Activated T-cell treated with anti-CD3 and anti-CD28 coated beads, Interleukin-2, amount 50 U/mL, for 24 hours (primary cell): ENCODE measurements around the gene TMX2.

ENCODE experiments used
- DNase-seq: peaks from one replicate; pipeline ENCODE4 v3.0.0-alpha.2; 2020
- H3K27ac Mint-ChIP-seq: 2 replicates; pipeline ENCODE4 v1.8.0; 2020; ENCODE audit warnings: mild to moderate bottlenecking, mixed read lengths
- H3K27me3 Mint-ChIP-seq: 2 replicates; pipeline ENCODE4 v1.8.0; 2020; ENCODE audit warnings: mixed read lengths
- H3K36me3 Mint-ChIP-seq: 2 replicates; pipeline ENCODE4 v1.8.0; 2020; ENCODE audit warnings: low read depth, mixed read lengths
- H3K4me1 Mint-ChIP-seq: 2 replicates; pipeline ENCODE4 v1.8.0; 2020; ENCODE audit warnings: low read depth, mixed read lengths
- H3K4me3 Mint-ChIP-seq: 2 replicates; pipeline ENCODE4 v1.8.0; 2020; ENCODE audit warnings: mild to moderate bottlenecking, moderate library complexity, mixed read lengths
- H3K9me3 Mint-ChIP-seq: 2 replicates; pipeline ENCODE4 v1.8.0; 2020; ENCODE audit warnings: mixed read lengths

TMX2 gene

DNA sequence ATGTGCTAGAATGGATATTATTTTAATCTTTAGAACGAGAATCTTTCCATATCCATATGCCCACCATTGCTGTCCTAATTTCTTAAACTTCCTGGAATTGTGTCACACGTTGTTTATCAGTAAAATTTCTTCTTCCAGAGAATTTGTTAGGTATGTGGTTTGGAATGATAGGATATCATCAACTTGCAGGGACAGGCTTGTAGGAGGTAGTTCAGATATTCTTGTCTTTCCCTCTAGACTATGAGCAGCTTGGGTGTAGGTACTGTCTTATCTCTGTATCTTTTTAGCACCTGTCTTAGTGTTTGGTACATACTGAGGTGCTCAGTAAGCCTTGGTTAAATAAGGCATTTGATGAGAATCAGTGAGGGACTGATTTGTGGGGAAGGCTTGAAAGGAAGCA, 52.6 kb downstream of the TMX2 start:
- DNase-seq: no peak
- no peaks in the 10 kb centered on the region for H3K27me3 Mint-ChIP-seq
- no peaks in the 10 kb centered on the region for H3K9me3 Mint-ChIP-seq
- no peak overlapping the region for H3K4me3 Mint-ChIP-seq
- peaks cover 3% of the 10 kb centered on the region for H3K36me3 Mint-ChIP-seq
- no peak overlapping the region for H3K27ac Mint-ChIP-seq
- H3K4me1 Mint-ChIP-seq: peaks cover 22% of the 10 kb centered on the region

DNA sequence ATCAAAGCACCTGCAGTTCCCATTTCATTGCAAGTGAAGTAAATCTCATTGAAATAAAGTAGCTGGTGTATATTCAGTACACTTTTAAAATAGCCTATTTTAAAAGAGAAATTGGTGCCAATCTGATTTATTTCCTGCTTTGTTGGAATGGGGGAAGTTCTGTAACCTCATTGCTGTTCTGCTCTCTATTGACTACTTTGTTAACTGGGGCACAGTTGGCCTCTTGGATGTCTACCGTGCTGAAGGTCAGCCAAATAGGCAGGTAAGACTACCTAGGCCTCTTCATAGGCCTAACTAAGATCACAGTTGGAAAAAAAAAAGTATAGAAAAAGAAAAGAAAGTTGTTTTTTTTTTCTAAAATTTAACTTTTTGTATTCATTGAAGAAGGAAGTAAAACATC, 58.4 kb downstream of the TMX2 start:
- Mint-ChIP-seq H3K36me3 (no peaks in the 10 kb centered on the region), H3K27me3 (no peaks in the 10 kb centered on the region), H3K9me3 (no peaks in the 10 kb centered on the region), H3K4me3 (no peak overlapping the region), H3K4me1 (peaks cover 3% of the 10 kb centered on the region), H3K27ac (no peak overlapping the region)
- no peak for DNase-seq

DNA sequence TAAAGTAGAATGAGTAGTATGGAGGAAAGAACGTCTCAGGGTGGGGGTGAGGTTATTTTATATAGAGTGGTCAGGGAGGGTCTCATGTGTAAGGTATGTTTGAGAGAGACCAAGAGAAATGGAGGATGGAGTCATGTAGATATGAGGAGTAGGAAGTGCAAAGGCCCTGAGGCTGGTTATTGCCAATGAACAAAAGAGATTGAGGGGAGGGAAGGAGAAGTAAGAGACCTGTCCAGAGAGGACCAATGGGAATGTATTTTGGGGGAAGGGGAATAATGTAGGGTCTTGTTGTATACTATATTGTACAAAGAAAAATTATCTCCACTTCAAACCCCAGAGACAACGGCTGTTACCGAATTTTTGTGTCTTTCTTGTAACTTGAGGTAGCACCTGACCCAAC, 59.0 kb downstream of the TMX2 start:
- H3K27ac Mint-ChIP-seq: no peak overlapping the region
- H3K4me1 Mint-ChIP-seq: peaks cover 3% of the 10 kb centered on the region
- no peaks in the 10 kb centered on the region for H3K27me3 Mint-ChIP-seq
- no peaks in the 10 kb centered on the region for H3K36me3 Mint-ChIP-seq
- DNase-seq: no peak
- no peak overlapping the region for H3K4me3 Mint-ChIP-seq
- no peaks in the 10 kb centered on the region for H3K9me3 Mint-ChIP-seq

DNA sequence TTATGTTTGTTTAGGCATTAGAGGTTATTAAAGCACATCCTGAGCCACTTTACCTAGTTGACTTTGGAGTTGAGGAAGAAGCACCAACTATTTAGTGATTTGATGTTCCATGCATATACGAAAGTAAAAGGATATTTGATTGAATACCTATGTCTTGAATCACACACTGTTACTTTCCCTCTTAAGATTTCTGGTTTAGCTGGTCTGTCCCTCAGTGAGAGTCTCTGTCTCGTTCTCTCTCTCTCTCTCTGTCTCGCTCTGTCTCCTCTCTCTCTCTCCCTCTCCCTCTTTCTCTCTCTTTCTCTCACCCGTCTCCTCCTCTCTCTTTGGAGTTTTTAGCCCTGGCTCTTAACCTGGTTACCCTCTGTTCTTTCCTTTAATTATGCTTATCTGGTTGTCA, 60.2 kb downstream of the TMX2 start:
- Mint-ChIP-seq H3K4me1 (peaks cover 3% of the 10 kb centered on the region), H3K9me3 (no peaks in the 10 kb centered on the region), H3K4me3 (no peak overlapping the region), H3K27ac (no peak overlapping the region), H3K36me3 (no peaks in the 10 kb centered on the region), H3K27me3 (no peaks in the 10 kb centered on the region)
- no peak for DNase-seq

DNA sequence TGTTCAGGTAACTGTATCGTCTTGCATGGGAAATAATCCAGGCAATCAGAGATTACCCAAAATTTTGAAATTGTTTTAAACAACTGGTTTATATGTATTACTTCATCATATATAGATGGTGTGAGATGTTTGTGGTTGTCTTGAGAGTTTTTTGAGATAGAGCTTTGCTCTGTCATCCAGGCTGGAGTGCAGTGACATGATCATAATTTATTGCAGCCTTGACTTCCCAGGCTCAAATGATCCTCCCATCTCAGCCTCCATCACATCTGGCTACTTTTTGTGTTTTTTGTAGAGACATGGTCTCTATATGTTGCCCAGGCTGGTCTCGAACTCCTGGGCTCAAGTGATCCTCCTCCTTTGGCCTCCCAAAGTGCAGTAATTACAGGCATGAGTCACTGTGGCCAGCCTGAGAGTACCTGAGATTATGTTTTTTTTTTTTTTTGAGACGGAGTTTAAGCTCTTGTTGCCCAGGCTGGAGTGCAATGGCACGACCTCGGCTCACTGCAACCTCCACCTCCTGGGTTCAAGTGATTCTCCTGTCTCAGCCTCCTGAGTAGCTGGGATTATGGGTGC, 60.7 kb downstream of the TMX2 start:
- Mint-ChIP-seq H3K36me3 (no peaks in the 10 kb centered on the region), H3K4me3 (no peak overlapping the region), H3K27ac (no peak overlapping the region), H3K4me1 (peaks cover 5% of the 10 kb centered on the region), H3K27me3 (no peaks in the 10 kb centered on the region), H3K9me3 (no peaks in the 10 kb centered on the region)
- no peak for DNase-seq

DNA sequence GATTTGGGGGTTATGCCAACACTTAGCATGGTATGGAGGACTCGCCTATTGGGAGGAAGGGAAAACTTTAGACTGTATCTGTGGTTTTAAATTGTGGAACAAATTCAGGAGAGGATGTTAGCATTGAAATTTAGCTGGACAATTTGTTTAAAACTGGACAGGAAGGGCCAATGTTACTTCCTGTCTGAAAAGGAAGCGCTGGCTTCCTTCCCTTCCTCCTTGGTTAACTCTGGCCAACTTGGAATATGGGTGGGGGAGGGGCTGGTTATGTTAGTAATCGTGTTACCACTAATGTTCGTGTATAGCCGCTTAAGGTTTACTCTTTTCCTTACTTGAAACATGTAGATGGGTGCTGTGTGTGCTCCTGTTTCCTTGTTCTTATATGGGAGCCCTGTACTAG, 63.1 kb downstream of the TMX2 start:
- no peaks in the 10 kb centered on the region for H3K9me3 Mint-ChIP-seq
- H3K36me3 Mint-ChIP-seq: no peaks in the 10 kb centered on the region
- peaks cover 17% of the 10 kb centered on the region for H3K4me1 Mint-ChIP-seq
- H3K27me3 Mint-ChIP-seq: no peaks in the 10 kb centered on the region
- no peak overlapping the region for H3K27ac Mint-ChIP-seq
- no peak for DNase-seq
- H3K4me3 Mint-ChIP-seq: no peak overlapping the region

DNA sequence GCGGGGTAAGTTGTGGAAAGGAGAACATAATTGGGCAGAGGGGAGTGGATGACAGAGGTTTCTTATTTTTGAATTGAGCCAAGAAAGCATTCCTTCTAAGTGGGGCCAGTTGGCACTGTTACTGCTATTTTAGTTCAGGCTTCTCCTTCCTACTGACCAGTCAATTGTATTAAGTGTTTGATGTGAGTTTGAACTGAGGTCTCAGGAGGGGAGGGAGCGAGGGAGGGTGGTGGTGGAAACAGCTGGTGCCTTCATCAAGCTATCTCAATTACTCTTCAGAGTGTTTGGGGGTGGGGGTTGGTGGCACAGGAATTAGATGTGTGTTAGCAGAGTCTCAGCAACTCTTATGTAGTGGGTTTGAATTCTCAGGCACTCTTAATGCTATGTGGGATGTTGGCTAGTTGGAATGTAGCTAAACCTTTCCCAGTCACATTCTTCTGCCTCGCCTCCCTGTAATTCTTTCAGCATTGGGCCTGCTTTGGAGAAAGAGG, 63.7 kb downstream of the TMX2 start:
- H3K27ac Mint-ChIP-seq: no peak overlapping the region
- no peaks in the 10 kb centered on the region for H3K36me3 Mint-ChIP-seq
- DNase-seq: no peak
- no peak overlapping the region for H3K4me3 Mint-ChIP-seq
- H3K4me1 Mint-ChIP-seq: peaks cover 17% of the 10 kb centered on the region
- H3K9me3 Mint-ChIP-seq: no peaks in the 10 kb centered on the region
- H3K27me3 Mint-ChIP-seq: no peaks in the 10 kb centered on the region

DNA sequence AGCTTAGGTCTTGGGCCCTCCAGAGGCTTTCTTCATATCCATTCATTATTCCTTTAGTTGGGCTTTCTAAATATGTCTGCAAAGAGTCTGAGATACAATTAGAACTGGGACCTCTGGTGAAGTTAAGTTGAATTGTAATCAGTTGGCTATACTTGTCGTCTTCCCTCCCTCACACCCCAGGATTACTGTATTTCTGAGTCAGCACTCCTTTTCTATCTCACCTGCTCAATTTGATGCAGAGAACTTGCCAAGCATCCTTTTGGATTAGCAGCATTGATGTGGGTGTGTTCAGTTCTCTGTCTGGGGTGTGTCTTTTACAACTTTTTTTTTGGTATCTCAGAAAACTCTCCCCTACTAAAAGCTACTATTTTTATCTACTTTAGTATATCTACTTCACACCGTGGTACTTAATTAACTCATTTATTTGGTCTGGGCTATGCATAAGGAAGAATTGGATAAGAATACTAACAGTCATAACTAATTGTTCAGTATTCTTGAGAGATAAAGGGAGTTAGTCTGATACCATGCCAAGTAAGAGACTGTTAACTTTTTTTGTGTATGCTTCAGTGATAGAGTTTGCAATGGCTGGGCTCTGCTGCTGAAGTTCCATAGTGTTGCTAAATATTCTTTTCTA, 64.3 kb downstream of the TMX2 start:
- no peaks in the 10 kb centered on the region for H3K9me3 Mint-ChIP-seq
- peaks cover 23% of the 10 kb centered on the region for H3K4me1 Mint-ChIP-seq
- H3K27ac Mint-ChIP-seq: no peak overlapping the region
- no peaks in the 10 kb centered on the region for H3K36me3 Mint-ChIP-seq
- no peak for DNase-seq
- no peaks in the 10 kb centered on the region for H3K27me3 Mint-ChIP-seq
- H3K4me3 Mint-ChIP-seq: no peak overlapping the region

DNA sequence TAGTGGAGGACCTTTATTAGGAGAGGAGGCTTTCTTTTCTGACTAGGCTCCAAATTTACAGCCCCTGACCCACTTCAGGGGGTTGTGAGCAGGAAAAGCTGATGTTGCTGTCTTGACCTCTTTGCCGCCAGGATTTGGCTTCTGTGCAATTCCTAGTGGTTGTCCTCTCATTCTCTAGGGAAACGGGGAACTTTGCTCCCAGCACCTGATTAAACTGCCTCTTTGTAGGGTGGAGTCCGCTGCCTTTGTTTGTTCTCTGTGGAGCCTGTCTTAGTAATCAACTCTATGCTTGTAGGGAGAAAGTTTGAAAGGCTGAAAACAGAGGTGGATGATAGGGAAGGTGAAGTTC, 65.5 kb downstream of the TMX2 start:
- peaks cover 25% of the 10 kb centered on the region for H3K4me1 Mint-ChIP-seq
- no peaks in the 10 kb centered on the region for H3K27me3 Mint-ChIP-seq
- H3K9me3 Mint-ChIP-seq: no peaks in the 10 kb centered on the region
- H3K36me3 Mint-ChIP-seq: no peaks in the 10 kb centered on the region
- H3K4me3 Mint-ChIP-seq: no peak overlapping the region
- DNase-seq: no peak
- H3K27ac Mint-ChIP-seq: no peak overlapping the region

DNA sequence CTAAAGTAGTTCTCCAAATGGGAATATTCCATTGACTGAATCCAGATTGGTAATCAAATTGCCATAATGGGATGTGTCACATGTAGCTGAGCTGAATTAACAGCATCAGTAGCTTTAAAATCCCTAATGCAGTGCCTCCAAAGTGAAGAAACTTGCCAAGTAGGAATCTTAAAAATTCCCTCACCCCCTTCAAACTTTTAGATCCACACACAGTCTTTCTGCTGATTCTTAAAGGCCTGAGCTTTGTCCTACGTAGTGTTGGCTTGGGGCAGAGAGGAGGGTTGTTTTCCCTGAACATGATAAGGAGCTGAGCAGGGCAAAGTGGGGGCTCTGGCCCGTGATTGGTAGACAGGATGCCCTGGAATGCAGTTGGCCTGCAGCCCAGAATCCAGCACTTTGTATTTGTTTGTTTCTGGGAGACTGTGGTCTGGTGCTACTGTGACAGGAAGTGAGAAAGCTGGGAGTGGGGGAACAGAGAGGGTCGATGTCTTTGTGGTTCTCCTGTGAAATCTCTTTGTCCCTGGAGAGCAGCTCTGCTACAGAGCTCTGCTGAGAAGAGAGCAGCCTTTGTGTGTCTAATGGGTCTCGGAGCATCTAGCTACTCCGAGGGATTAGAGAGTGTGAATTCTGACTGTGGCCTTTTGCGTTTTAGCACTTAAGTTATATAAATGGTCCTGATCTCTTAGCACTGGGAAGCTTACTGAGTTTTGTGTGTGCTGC, 66.1 kb downstream of the TMX2 start:
- H3K4me1 Mint-ChIP-seq: peaks cover 25% of the 10 kb centered on the region

DNA sequence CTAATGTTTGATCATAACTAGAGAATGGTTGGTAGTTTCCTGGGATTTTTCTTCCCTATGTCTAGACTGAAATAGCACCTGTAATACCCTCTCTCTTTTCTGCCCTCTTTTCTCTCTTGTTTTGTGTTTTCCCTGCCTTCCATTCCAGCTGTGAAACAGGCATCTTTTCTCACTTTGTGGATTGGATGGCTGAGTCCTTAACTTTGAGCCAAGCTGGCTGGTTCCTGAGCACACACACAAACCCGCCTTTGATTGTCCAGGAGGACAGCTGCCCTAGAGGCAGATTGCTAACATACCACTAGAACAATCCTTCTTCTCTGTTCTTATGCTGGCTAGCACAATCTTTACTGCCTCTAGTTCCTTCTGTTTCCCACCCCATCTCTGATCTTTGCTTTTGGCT, 66.9 kb downstream of the TMX2 start:
- H3K36me3 Mint-ChIP-seq: no peaks in the 10 kb centered on the region
- H3K4me3 Mint-ChIP-seq: no peak overlapping the region
- DNase-seq: no peak
- H3K4me1 Mint-ChIP-seq: peaks cover 25% of the 10 kb centered on the region
- no peaks in the 10 kb centered on the region for H3K9me3 Mint-ChIP-seq
- no peak overlapping the region for H3K27ac Mint-ChIP-seq
- no peaks in the 10 kb centered on the region for H3K27me3 Mint-ChIP-seq

More for the DNA sequence above, 66.1 kb downstream of the TMX2 start:
- no peak for DNase-seq
- H3K27me3 Mint-ChIP-seq: no peaks in the 10 kb centered on the region
- no peak overlapping the region for H3K27ac Mint-ChIP-seq
- H3K36me3 Mint-ChIP-seq: no peaks in the 10 kb centered on the region
- no peak overlapping the region for H3K4me3 Mint-ChIP-seq
- no peaks in the 10 kb centered on the region for H3K9me3 Mint-ChIP-seq

DNA sequence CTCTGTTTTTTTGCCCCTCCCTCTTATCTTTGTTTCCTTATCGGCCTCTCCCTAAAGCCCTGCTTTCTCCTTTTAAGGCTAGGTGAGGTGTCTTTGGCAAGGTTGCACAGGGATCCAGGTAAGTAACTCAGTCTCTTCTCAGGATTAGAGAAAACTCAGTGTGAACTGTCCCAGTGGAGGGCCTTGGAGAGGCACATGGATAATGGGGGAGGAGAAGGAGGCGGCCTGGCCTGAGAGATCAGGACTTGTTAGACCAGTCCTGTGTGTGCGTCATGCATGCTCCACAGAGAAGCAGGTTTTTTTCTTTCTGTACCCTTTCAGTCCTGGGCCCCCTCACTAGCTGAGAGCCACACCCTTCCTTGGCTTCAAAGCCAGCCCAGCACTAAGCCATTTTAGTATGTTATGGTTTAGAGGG, 69.1 kb downstream of the TMX2 start:
- Mint-ChIP-seq H3K36me3 (no peaks in the 10 kb centered on the region), H3K4me3 (no peak overlapping the region), H3K27me3 (no peaks in the 10 kb centered on the region), H3K4me1 (peaks cover 22% of the 10 kb centered on the region), H3K27ac (no peak overlapping the region), H3K9me3 (no peaks in the 10 kb centered on the region)
- no peak for DNase-seq

DNA sequence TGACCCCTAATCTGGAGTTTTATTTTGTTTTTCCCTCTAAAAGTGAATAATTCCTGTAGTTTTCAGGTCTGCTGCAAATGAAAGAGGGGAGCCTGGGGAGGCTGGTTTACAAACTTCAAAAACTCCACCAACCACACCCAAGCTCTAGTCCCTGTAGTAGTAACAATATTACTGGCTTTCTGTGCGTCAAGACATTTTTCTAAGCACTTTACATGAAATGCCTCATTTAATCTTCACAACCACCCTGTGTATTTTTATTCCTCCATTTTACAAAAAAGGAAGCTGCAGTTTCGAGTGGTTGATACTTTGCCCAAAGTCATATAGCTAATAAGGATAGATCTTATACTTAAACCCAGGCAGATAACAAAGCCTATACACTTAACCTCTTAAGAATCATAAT, 72.7 kb downstream of the TMX2 start:
- H3K4me1 Mint-ChIP-seq: peaks cover 11% of the 10 kb centered on the region
- no peak overlapping the region for H3K4me3 Mint-ChIP-seq
- H3K27ac Mint-ChIP-seq: no peak overlapping the region
- H3K27me3 Mint-ChIP-seq: no peaks in the 10 kb centered on the region
- no peak for DNase-seq
- no peaks in the 10 kb centered on the region for H3K9me3 Mint-ChIP-seq
- no peaks in the 10 kb centered on the region for H3K36me3 Mint-ChIP-seq

DNA sequence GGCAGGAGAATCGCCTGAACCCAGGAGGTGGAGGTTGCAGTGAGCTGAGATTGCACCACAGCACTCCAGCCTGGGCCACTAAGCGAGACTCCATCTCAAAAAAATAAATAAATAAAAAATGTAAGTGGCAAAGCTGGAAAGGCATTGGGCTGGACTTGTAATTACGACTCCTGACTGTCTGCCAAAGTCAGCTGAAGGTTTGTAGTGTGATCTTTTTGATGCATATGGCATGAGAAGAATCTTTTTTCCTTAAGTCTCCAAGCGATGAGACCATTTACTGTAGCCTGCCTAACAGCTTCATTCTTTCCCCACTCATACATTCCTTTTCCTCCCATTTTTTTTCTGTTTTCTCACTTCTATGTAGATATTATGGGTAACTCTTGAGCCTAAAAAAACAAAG, 74.0 kb downstream of the TMX2 start:
- Mint-ChIP-seq H3K27ac (no peak overlapping the region), H3K9me3 (no peaks in the 10 kb centered on the region), H3K4me1 (peaks cover 14% of the 10 kb centered on the region), H3K4me3 (no peak overlapping the region), H3K27me3 (no peaks in the 10 kb centered on the region), H3K36me3 (no peaks in the 10 kb centered on the region)
- DNase-seq: no peak

DNA sequence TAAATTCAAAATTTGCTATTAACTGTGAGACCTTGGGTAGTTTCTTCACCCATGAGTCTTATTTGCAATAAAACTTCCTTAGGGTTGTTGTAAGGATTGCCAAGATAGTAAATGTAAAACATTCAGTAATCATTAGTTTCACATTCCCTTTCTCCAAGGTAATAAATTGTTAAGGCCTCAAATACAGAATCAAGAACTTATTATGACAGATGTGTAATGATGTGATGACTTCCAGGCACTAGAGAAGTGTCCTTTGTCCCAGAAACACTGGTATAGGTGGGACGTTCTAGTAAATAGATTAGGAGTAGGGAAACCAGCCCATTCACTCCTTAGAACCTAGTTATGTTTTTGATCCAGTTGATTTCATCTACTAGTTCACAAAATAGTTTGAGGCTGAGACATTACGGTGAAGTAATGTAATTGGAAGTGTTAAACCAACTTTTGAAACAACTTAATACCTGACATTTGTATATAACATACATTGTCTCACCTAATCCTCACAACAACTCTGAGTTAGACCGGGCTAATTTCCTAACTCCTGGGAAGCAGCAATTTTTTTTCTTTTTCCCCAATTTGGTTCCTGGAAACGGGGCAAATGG, 74.7 kb downstream of the TMX2 start:
- H3K9me3 Mint-ChIP-seq: no peaks in the 10 kb centered on the region
- H3K36me3 Mint-ChIP-seq: no peaks in the 10 kb centered on the region
- H3K27me3 Mint-ChIP-seq: no peaks in the 10 kb centered on the region
- no peak overlapping the region for H3K4me3 Mint-ChIP-seq
- no peak overlapping the region for H3K27ac Mint-ChIP-seq
- DNase-seq: no peak
- H3K4me1 Mint-ChIP-seq: peaks cover 16% of the 10 kb centered on the region
